Stimulated activated CD4-positive, alpha-beta T cell treated with anti-CD3 and anti-CD28 coated beads, Interleukin-4, amount 100 ng/mL, for 24 hours (primary cell): ENCODE measurements around the gene STXBP1.

Experiments used
- DNase-seq: peaks from one replicate; pipeline ENCODE4 v3.0.0-alpha.2; 2020

Gene STXBP1

GRCh38 chr9:127694890-127695720 lies 83.0 kb downstream of the STXBP1 start:
- no peak for DNase-seq

GRCh38 chr9:127697575-127697974 lies 85.5 kb downstream of the STXBP1 start:
- DNase-seq: no peak

GRCh38 chr9:127698386-127698785 lies 86.3 kb downstream of the STXBP1 start:
- DNase-seq: no peak

- DNase-seq: peak; percentile 91
Observed at GRCh38 chr9:127698985-127699670, 87.1 kb downstream of the STXBP1 start.

GRCh38 chr9:127700140-127700539 lies 88.1 kb downstream of the STXBP1 start:
- DNase-seq: no peak

- DNase-seq: no peak
Observed at GRCh38 chr9:127700594-127701255, 88.6 kb downstream of the STXBP1 start.

GRCh38 chr9:127703289-127703946 lies 91.3 kb downstream of the STXBP1 start:
- no peak for DNase-seq

GRCh38 chr9:127705577-127706379 lies 93.7 kb downstream of the STXBP1 start:
- DNase-seq: no peak

GRCh38 chr9:127706836-127707241 lies 94.8 kb downstream of the STXBP1 start, which contains the start of gene CFAP157:
TSS of gene CFAP157 (plus strand) at chr9:127706988. CDS start at chr9:127707032, 44 bp downstream.
- DNase-seq: no peak

- peak; percentile 25 for DNase-seq
Observed at GRCh38 chr9:127707766-127708165, 95.7 kb downstream of the STXBP1 start.

GRCh38 chr9:127708952-127709587 lies 97.0 kb downstream of the STXBP1 start:
- no peak for DNase-seq

- no peak for DNase-seq
Observed at GRCh38 chr9:127710204-127710783, 98.2 kb downstream of the STXBP1 start.

- no peak for DNase-seq
Observed at GRCh38 chr9:127711226-127711701, 99.2 kb downstream of the STXBP1 start.

- DNase-seq: no peak
Observed at GRCh38 chr9:127711831-127712274, 99.8 kb downstream of the STXBP1 start.

- no peak for DNase-seq
Observed at GRCh38 chr9:127712371-127712770, 100.3 kb downstream of the STXBP1 start.

GRCh38 chr9:127712867-127713266 lies 100.8 kb downstream of the STXBP1 start:
- no peak for DNase-seq

- no peak for DNase-seq
Observed at GRCh38 chr9:127714020-127714750, 102.1 kb downstream of the STXBP1 start.

GRCh38 chr9:127714951-127715469 lies 102.9 kb downstream of the STXBP1 start:
- no peak for DNase-seq

GRCh38 chr9:127715470-127716337 lies 103.6 kb downstream of the STXBP1 start, which contains the start of the genes PTRH1 and TTC16:
TSS of gene PTRH1 (minus strand) at chr9:127715663. CDS start at chr9:127715639, 24 bp downstream.
TSS of gene TTC16 (plus strand) at chr9:127716079. CDS start at chr9:127716146, 67 bp downstream.
- DNase-seq: peak; percentile 97
